Measurements from ENCODE around the gene SLC30A2.

DNA sequence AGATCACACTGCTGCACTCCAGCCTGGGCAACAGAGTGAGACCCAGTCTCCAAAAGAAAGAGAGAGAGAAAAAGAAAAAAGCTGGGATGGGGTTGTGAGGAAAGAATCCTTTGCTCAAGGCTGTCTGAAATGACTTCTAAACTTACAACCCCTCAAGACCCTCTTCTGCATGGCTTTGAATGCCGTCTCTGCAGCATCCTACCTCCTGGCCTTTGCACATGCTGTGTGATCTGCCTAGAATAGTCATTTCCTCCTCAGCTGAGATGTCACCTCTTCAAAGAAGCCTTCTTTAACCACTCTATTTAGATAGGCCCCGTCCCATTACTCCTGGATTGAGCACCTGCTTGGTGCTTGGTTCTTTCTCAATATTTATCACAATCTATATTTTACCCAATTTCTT is 38.9 kb upstream of the SLC30A2 start:
- TF ChIP-seq, protein P1, sequence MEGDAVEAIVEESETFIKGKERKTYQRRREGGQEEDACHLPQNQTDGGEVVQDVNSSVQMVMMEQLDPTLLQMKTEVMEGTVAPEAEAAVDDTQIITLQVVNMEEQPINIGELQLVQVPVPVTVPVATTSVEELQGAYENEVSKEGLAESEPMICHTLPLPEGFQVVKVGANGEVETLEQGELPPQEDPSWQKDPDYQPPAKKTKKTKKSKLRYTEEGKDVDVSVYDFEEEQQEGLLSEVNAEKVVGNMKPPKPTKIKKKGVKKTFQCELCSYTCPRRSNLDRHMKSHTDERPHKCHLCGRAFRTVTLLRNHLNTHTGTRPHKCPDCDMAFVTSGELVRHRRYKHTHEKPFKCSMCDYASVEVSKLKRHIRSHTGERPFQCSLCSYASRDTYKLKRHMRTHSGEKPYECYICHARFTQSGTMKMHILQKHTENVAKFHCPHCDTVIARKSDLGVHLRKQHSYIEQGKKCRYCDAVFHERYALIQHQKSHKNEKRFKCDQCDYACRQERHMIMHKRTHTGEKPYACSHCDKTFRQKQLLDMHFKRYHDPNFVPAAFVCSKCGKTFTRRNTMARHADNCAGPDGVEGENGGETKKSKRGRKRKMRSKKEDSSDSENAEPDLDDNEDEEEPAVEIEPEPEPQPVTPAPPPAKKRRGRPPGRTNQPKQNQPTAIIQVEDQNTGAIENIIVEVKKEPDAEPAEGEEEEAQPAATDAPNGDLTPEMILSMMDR (IDR thresholded peaks at IDR 0.05) = no peak
- TF ChIP-seq POLR2A (IDR thresholded peaks at IDR 0.05) = no peak
